NK-92 (cell line): ENCODE measurements around the gene PCCA.
"Not testable (repeated sequence)": the region's sequence is repeated elsewhere in the genome, so short reads cannot be mapped to it uniquely, and the experiment has no call there.

Source experiments
- DNase-seq: peaks from one replicate; lab custom pipeline; 2025; ENCODE audit not compliant: unreplicated experiment; lab: John Stamatoyannopoulos, UW

Gene PCCA

GRCh38 chr13:100139817-100140216, 50.9 kb downstream of the PCCA start:
- no peak for DNase-seq

GRCh38 chr13:100140441-100140840, 51.5 kb downstream of the PCCA start:
- DNase-seq = no peak

GRCh38 chr13:100141461-100141961, 52.6 kb downstream of the PCCA start:
- DNase-seq = not testable (repeated sequence)

- DNase-seq = no peak
Observed at GRCh38 chr13:100146534-100146933, 57.6 kb downstream of the PCCA start.

GRCh38 chr13:100147825-100148224, 58.9 kb downstream of the PCCA start:
- DNase-seq = no peak

- DNase-seq = no peak
Observed at GRCh38 chr13:100148422-100148821, 59.5 kb downstream of the PCCA start.

- no peak for DNase-seq
Observed at GRCh38 chr13:100149389-100149788, 60.5 kb downstream of the PCCA start.

GRCh38 chr13:100150711-100151110, 61.8 kb downstream of the PCCA start:
- DNase-seq = not testable (repeated sequence)

GRCh38 chr13:100154842-100155416, 66.0 kb downstream of the PCCA start:
- DNase-seq = no peak

- no peak for DNase-seq
Observed at GRCh38 chr13:100156788-100157187, 67.9 kb downstream of the PCCA start.

- DNase-seq = no peak
Observed at GRCh38 chr13:100158569-100158968, 69.7 kb downstream of the PCCA start.

GRCh38 chr13:100159584-100159983, 70.7 kb downstream of the PCCA start:
- DNase-seq = no peak

- no peak for DNase-seq
Observed at GRCh38 chr13:100160450-100160849, 71.6 kb downstream of the PCCA start.

GRCh38 chr13:100163375-100163774, 74.5 kb downstream of the PCCA start:
- DNase-seq = no peak

GRCh38 chr13:100173203-100173602, 84.3 kb downstream of the PCCA start:
- DNase-seq = no peak

GRCh38 chr13:100174455-100174854, 85.6 kb downstream of the PCCA start:
- DNase-seq = not testable (repeated sequence)

GRCh38 chr13:100175078-100175802, 86.3 kb downstream of the PCCA start:
- no peak for DNase-seq

GRCh38 chr13:100175803-100176182, 86.9 kb downstream of the PCCA start:
- no peak for DNase-seq

- DNase-seq = no peak
Observed at GRCh38 chr13:100176801-100177400, 88.0 kb downstream of the PCCA start.

- DNase-seq = no peak
Observed at GRCh38 chr13:100178309-100178708, 89.4 kb downstream of the PCCA start.

- no peak for DNase-seq
Observed at GRCh38 chr13:100179276-100179675, 90.4 kb downstream of the PCCA start.

- no peak for DNase-seq
Observed at GRCh38 chr13:100182900-100183490, 94.1 kb downstream of the PCCA start.
